Caco-2 (cell line): ENCODE measurements around the gene STK26. TPM values are rescaled to one million over a fixed set of nuclear protein-coding genes. Genes with fewer than 3 reads are reported as not detected.

Source experiments
- BruUV-seq: library from RNA; stranded (reverse); fragments of 400-500 nt; replicated peaks from 2 replicates; lab custom pipeline; 2021; lab: Mats Ljungman, UMichigan
- CTCF ChIA-PET: fragments of 300-600 bp; sonication (Branson Sonifier 250); formaldehyde crosslinking; loops from one replicate; lab custom pipeline; 2022; ENCODE audit warnings: antibody characterized with exemption; lab: Charles Lee
- POLR2A ChIA-PET: fragments of 300-600 bp; sonication (Branson Sonifier 250); formaldehyde crosslinking; loops from one replicate; lab custom pipeline; 2022; ENCODE audit warnings: antibody characterized with exemption; lab: Charles Lee
- DNase-seq, 2 experiments: peaks; one replicate each; pipeline versions ENCODE4 v3.0.0 to v3.0.0-alpha.2; 2020 to 2022
- H3K27me3 ChIP-seq: replicated peaks from 2 replicates; pipeline ENCODE4 v1.6.0; 2011; ENCODE audit warnings: low read length; ENCODE audit not compliant: control insufficient read depth, insufficient read depth
- H3K36me3 ChIP-seq: 2 replicates; pipeline ENCODE4 v1.5.1; 2011; ENCODE audit warnings: low read length; ENCODE audit not compliant: control insufficient read depth, insufficient read depth
- H3K4me1 ChIP-seq: fragments of 250-450 bp; sonication (Bioruptor Pico); 2 replicates; pipeline ENCODE4 v1.5.1; 2020; ENCODE audit warnings: mild to moderate bottlenecking
- H3K4me3 ChIP-seq: 2 replicates; pipeline ENCODE4 v1.5.1; 2011; ENCODE audit warnings: low read depth, mild to moderate bottlenecking, control low read depth, low read length
- H3K9me3 ChIP-seq: fragments of 250-450 bp; sonication (Bioruptor Pico); 2 replicates; pipeline ENCODE4 v1.5.1; 2020; ENCODE audit warnings: mild to moderate bottlenecking, moderate library complexity
- H3K27ac Mint-ChIP-seq: one replicate; pipeline ENCODE4 v1.8.0; 2022; ENCODE audit warnings: mixed read lengths; ENCODE audit not compliant: unreplicated experiment
- H3K27me3 Mint-ChIP-seq: one replicate; pipeline ENCODE4 v1.8.0; 2022; ENCODE audit warnings: mixed read lengths; ENCODE audit not compliant: insufficient read depth, unreplicated experiment
- H3K36me3 Mint-ChIP-seq: one replicate; pipeline ENCODE4 v1.8.0; 2022; ENCODE audit warnings: mild to moderate bottlenecking, mixed read lengths; ENCODE audit not compliant: insufficient read depth, unreplicated experiment
- H3K4me1 Mint-ChIP-seq: one replicate; pipeline ENCODE4 v1.8.0; 2022; ENCODE audit warnings: low read depth, mixed read lengths; ENCODE audit not compliant: unreplicated experiment
- H3K4me3 Mint-ChIP-seq: one replicate; pipeline ENCODE4 v1.8.0; 2022; ENCODE audit warnings: mild to moderate bottlenecking, moderate library complexity, mixed read lengths; ENCODE audit not compliant: unreplicated experiment
- H3K9me3 Mint-ChIP-seq: one replicate; pipeline ENCODE4 v1.8.0; 2022; ENCODE audit warnings: mixed read lengths; ENCODE audit not compliant: unreplicated experiment
- intact Hi-C: fragments of 100-400 bp; cut with micrococcal nuclease; formaldehyde crosslinking; loops from one replicate; pipeline ENCODE4 v1.10.0; 2022; ENCODE audit not compliant: unreplicated experiment
- total RNA-seq: library from RNA; stranded (reverse); gene quantifications from 2 replicates; pipeline ENCODE4 v1.2.3, GENCODE V29; 2022
- TF ChIP-seq, protein P1 (sequence below), 2 experiments: fragments of 200-600 bp in 1 of 2; IDR thresholded peaks; 1 replicate in 1 of 2; 2 replicates in 1 of 2; pipeline versions ENCODE4 v1.5.1 to v1.8.0; 2011 to 2022; ENCODE audit warnings: antibody characterized with exemption in 1 of 2, control low read depth in 1 of 2, inconsistent platforms in 1 of 2, low read depth in 1 of 2, low read length in 1 of 2, mild to moderate bottlenecking in 1 of 2, moderate library complexity in 1 of 2; ENCODE audit not compliant: insufficient read depth in 1 of 2, severe bottlenecking in 1 of 2, unreplicated experiment in 1 of 2

Gene STK26
- total RNA-seq, 1 experiment from 2014 or later: 37.1 TPM

DNA sequence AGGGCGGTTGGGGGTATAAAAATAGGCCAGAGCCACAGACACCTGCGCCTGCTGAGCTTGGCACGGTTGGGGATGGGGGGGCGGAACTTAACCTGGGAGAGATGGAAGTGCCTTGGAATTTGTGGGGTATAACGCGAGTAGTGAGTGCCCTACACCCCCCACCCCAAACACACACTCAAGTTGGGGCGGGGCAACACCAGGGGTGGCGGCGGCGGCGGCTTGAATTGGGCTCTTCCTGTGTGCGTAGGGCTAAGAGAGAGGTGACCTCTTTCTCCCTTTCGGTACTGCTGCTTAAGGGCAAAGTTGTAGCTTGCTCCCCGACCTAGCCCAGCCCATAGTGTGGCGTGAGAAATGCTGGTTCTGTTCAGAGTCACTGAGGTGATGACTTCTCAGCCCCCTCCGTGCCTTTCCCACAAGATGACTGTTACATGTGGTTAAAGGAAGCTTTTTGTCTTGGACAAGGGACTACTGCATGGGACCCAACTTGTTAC lies 839 bp downstream of the STK26 start:
- no peaks in the 10 kb centered on the region for H3K9me3 ChIP-seq

DNA sequence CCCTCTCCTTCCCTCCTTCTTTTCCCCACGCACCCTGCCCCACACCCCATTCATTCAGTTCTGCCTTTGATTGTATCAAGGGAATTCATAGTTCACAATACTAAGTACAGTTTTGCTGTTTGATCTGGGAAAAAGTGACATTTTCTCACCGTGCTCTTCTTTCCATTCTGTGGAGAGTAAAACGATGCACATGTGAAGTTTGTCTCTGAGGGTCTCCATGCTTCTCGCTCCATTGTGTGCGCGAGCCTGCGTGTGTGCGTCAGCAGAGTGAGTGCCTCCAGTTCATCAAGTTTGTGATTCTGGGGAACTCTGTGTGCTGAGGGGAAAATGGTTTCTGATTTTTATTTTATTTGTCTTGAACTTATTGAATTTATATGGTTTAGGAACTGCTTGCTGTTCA lies 1.9 kb downstream of the STK26 start:
- Mint-ChIP-seq H3K4me3 (peak overlapping the region; percentile 88), H3K27me3 (no peaks in the 10 kb centered on the region), H3K4me1 (peaks cover 20% of the 10 kb centered on the region), H3K27ac (no peak overlapping the region), H3K36me3 (peaks cover 21% of the 10 kb centered on the region), H3K9me3 (no peaks in the 10 kb centered on the region)
- POLR2A ChIA-PET: interaction anchor here (0.6 kb wide), 1 partner anchor 211 kb away, joined by 6 read pairs; no protein-coding TSS in a partner anchor
- TF ChIP-seq, protein P1, sequence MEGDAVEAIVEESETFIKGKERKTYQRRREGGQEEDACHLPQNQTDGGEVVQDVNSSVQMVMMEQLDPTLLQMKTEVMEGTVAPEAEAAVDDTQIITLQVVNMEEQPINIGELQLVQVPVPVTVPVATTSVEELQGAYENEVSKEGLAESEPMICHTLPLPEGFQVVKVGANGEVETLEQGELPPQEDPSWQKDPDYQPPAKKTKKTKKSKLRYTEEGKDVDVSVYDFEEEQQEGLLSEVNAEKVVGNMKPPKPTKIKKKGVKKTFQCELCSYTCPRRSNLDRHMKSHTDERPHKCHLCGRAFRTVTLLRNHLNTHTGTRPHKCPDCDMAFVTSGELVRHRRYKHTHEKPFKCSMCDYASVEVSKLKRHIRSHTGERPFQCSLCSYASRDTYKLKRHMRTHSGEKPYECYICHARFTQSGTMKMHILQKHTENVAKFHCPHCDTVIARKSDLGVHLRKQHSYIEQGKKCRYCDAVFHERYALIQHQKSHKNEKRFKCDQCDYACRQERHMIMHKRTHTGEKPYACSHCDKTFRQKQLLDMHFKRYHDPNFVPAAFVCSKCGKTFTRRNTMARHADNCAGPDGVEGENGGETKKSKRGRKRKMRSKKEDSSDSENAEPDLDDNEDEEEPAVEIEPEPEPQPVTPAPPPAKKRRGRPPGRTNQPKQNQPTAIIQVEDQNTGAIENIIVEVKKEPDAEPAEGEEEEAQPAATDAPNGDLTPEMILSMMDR (IDR thresholded peaks at IDR 0.05; ENCODE audit: insufficient read depth in 1 of 2, low read depth in 1 of 2, low read length in 1 of 2, severe bottlenecking in 1 of 2, unreplicated experiment in 1 of 2): no peak
- Histone ChIP-seq H3K4me1 (peaks cover 3% of the 10 kb centered on the region; the same call in 1 of the 2 replicates), H3K4me3 (no peak overlapping the region), H3K36me3 (no peaks in the 10 kb centered on the region), H3K27me3 (no peaks in the 10 kb centered on the region), H3K9me3 (no peaks in the 10 kb centered on the region)
- intact Hi-C loops: no loop called here
- CTCF ChIA-PET: no interaction called here
- no TSS peak for BruUV-seq
- DNase-seq: no peak

More for the DNA sequence above, 839 bp downstream of the STK26 start:
- H3K27me3 ChIP-seq: no peaks in the 10 kb centered on the region
- no peak for DNase-seq
- no TSS peak for BruUV-seq
- Mint-ChIP-seq H3K4me1 (peaks cover 20% of the 10 kb centered on the region), H3K36me3 (peaks cover 21% of the 10 kb centered on the region), H3K27ac (peak overlapping the region; percentile 89), H3K9me3 (no peaks in the 10 kb centered on the region), H3K27me3 (no peaks in the 10 kb centered on the region), H3K4me3 (peak overlapping the region; percentile 88)
- ChIA-PET CTCF (interaction anchor here (1.1 to 1.3 kb wide), 2 partner anchors 47 to 69 kb away, joined by 4 to 5 read pairs; no protein-coding TSS in a partner anchor), POLR2A (interaction anchor here (0.6 kb wide), 1 partner anchor 9 kb away, joined by 3 read pairs; no protein-coding TSS in a partner anchor)
- TF ChIP-seq, protein P1 (IDR thresholded peaks at IDR 0.05; ENCODE audit: insufficient read depth in 1 of 2, low read depth in 1 of 2, low read length in 1 of 2, severe bottlenecking in 1 of 2, unreplicated experiment in 1 of 2): no peak
- no peaks in the 10 kb centered on the region for H3K36me3 ChIP-seq
- H3K4me1 ChIP-seq: peaks cover 3% of the 10 kb centered on the region; the same call in 1 of the 2 replicates
- intact Hi-C loops: loop anchor here (2.0 kb wide), 4 partner anchors 47 to 389 kb away; partner anchors contain the start of gene RAP2C
- peak overlapping the region; percentile 79 for H3K4me3 ChIP-seq

DNA sequence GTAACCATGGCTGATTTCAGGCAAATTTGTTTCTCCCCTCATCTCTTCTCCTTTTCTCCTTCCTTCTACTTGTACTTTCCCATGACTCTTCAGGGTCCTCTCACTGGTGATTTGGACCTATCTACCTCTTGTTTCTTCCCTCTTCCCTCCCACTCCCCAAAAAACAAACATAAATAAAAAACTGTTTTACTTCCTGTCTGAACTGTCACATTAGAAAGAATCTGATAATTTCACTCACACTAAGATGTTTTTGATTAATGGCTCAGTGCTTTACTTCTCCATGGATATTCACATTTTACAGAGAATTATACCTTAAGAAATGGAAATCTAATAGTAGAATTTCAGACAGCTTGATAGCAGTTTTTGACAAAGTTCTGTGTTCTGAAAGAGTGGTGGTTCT lies 7.2 kb downstream of the STK26 start:
- H3K9me3 Mint-ChIP-seq: no peaks in the 10 kb centered on the region
- no peak for DNase-seq
- H3K4me3 ChIP-seq: no peak overlapping the region
- BruUV-seq: no TSS peak
- peaks cover 11% of the 10 kb centered on the region for H3K36me3 Mint-ChIP-seq
- H3K27ac Mint-ChIP-seq: no peak overlapping the region
- peaks cover 33% of the 10 kb centered on the region for H3K4me1 Mint-ChIP-seq
- H3K4me3 Mint-ChIP-seq: no peak overlapping the region
- no peaks in the 10 kb centered on the region for H3K27me3 ChIP-seq
- ChIA-PET POLR2A (no interaction called here), CTCF (no interaction called here)
- no peaks in the 10 kb centered on the region for H3K27me3 Mint-ChIP-seq
- TF ChIP-seq, protein P1 (IDR thresholded peaks at IDR 0.05; ENCODE audit: insufficient read depth in 1 of 2, low read depth in 1 of 2, low read length in 1 of 2, severe bottlenecking in 1 of 2, unreplicated experiment in 1 of 2): no peak
- no peaks in the 10 kb centered on the region for H3K9me3 ChIP-seq
- H3K36me3 ChIP-seq: no peaks in the 10 kb centered on the region
- intact Hi-C loops: no loop called here
- H3K4me1 ChIP-seq: peaks cover 10% of the 10 kb centered on the region
